Neural progenitor cell (in vitro differentiated cells): ENCODE results near the gene PTPRT. TPM values are rescaled to one million over a fixed set of nuclear protein-coding genes. Genes with fewer than 3 reads are reported as not detected.

ENCODE experiments used
- DNase-seq: peaks from one replicate; pipeline ENCODE4 v3.0.0-alpha.2; 2016; ENCODE audit warnings: low spot score
- H2AFZ ChIP-seq: fragments of 200-600 bp; sonication (generic); replicated peaks from 2 replicates; pipeline ENCODE4 v1.6.1; 2016; ENCODE audit warnings: antibody characterized with exemption
- H3F3A ChIP-seq: fragments of 200-600 bp; sonication (generic); 2 replicates; pipeline ENCODE4 v1.6.1; 2016; ENCODE audit warnings: antibody characterized with exemption, low read depth
- H3K27ac ChIP-seq: fragments of 200-600 bp; sonication (generic); 2 replicates; pipeline ENCODE4 v1.5.1; 2016; ENCODE audit warnings: mild to moderate bottlenecking
- H3K27me3 ChIP-seq: fragments of 200-600 bp; sonication (generic); 2 replicates; pipeline ENCODE4 v1.6.1; 2016; ENCODE audit warnings: mild to moderate bottlenecking, moderate library complexity
- H3K36me3 ChIP-seq: fragments of 200-600 bp; sonication (generic); 2 replicates; pipeline ENCODE4 v1.5.1; 2016
- H3K4me1 ChIP-seq: fragments of 200-600 bp; sonication (generic); 2 replicates; pipeline ENCODE4 v1.6.1; 2016; ENCODE audit warnings: mixed run types
- H3K4me2 ChIP-seq: fragments of 200-600 bp; sonication (generic); 2 replicates; pipeline ENCODE4 v1.6.1; 2016
- H3K4me3 ChIP-seq: fragments of 200-600 bp; sonication (generic); 2 replicates; pipeline ENCODE4 v1.5.1; 2016
- H3K79me2 ChIP-seq: fragments of 200-600 bp; sonication (generic); 2 replicates; pipeline ENCODE4 v1.6.1; 2016; ENCODE audit warnings: low read depth
- H3K9ac ChIP-seq: fragments of 200-600 bp; sonication (generic); 2 replicates; pipeline ENCODE4 v1.6.1; 2016
- H3K9me3 ChIP-seq: fragments of 200-600 bp; sonication (generic); 2 replicates; pipeline ENCODE4 v1.5.1; 2016; ENCODE audit warnings: low read depth
- H4K20me1 ChIP-seq: fragments of 200-600 bp; sonication (generic); 2 replicates; pipeline ENCODE4 v1.6.1; 2016; ENCODE audit warnings: low read depth
- H3K27ac Mint-ChIP-seq: 3 replicates; pipeline ENCODE4 v1.8.0; 2021; ENCODE audit warnings: mixed read lengths
- H3K27me3 Mint-ChIP-seq: 2 replicates; pipeline ENCODE4 v1.8.0; 2022; ENCODE audit warnings: low read depth, mild to moderate bottlenecking, inconsistent platforms, moderate library complexity, mixed read lengths; ENCODE audit not compliant: insufficient read depth
- H3K36me3 Mint-ChIP-seq: 3 replicates; pipeline ENCODE4 v1.8.0; 2021; ENCODE audit warnings: mixed read lengths
- H3K4me1 Mint-ChIP-seq: 3 replicates; pipeline ENCODE4 v1.8.0; 2021; ENCODE audit warnings: mixed read lengths
- H3K4me3 Mint-ChIP-seq: 3 replicates; pipeline ENCODE4 v1.8.0; 2021; ENCODE audit warnings: mild to moderate bottlenecking, moderate library complexity, mixed read lengths
- H3K9me3 Mint-ChIP-seq: 3 replicates; pipeline ENCODE4 v1.8.0; 2020; ENCODE audit warnings: mixed read lengths
- EZH2 ChIP-seq: fragments of 200-600 bp; sonication (generic); IDR thresholded peaks from 2 replicates; pipeline ENCODE4 v1.6.1; 2017; ENCODE audit warnings: antibody characterized with exemption, mild to moderate bottlenecking, moderate library complexity
- EZH2phosphoT487 ChIP-seq: fragments of 200-600 bp; sonication (generic); IDR thresholded peaks from 2 replicates; pipeline ENCODE4 v1.6.1; 2017; ENCODE audit warnings: antibody characterized with exemption
- total RNA-seq: library from RNA; depleted of rRNA; stranded (reverse); fragments of >200 nt; gene quantifications from 2 replicates; pipeline ENCODE4 v1.2.3, GENCODE V29; 2015; ENCODE audit warnings: low replicate concordance
- TF ChIP-seq, protein P1 (sequence below): fragments of 200-600 bp; sonication (generic); IDR thresholded peaks from 2 replicates; pipeline ENCODE4 v1.5.1; 2017; ENCODE audit warnings: antibody characterized with exemption, mild to moderate bottlenecking

The PTPRT gene
- total RNA-seq, 1 donor from 2014 or later = 1.1 TPM

DNA sequence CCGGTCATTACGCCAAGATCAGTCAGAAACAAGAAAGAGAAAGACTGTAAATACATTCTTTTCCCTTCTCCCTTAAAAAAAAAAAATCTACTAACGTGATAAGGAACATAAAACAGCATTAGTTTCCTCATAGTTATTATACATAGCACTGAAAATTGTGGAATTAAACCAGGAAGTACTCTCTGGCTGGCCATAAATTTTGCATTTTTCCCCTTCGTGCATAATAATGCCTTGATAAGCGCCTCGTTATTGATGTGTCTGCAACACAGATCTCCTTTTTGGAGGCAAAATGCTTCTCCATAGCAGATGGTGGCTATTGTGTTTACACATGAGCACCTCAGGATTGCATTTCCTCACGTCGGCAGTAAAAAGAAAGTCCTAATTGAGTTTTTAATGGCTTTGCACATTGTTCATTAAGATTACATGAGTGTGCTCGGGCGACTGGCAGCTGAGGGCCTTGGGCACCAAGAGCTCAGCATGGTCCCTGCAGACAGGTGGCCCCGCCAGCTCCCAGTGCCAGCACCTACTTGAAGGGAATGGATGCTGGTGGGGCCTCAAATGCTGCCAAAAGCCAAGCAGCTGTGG, 394.5 kb downstream of the PTPRT start:
- Histone ChIP-seq H4K20me1 (no peaks in the 10 kb centered on the region), H3K9me3 (no peaks in the 10 kb centered on the region), H3F3A (no peaks in the 10 kb centered on the region), H3K79me2 (no peaks in the 10 kb centered on the region), H3K36me3 (no peaks in the 10 kb centered on the region), H3K4me1 (no peaks in the 10 kb centered on the region), H3K27me3 (no peaks in the 10 kb centered on the region), H2AFZ (no peak overlapping the region), H3K4me2 (no peak overlapping the region), H3K4me3 (no peak overlapping the region), H3K27ac (no peak overlapping the region), H3K9ac (no peak overlapping the region)
- Mint-ChIP-seq H3K9me3 (peaks cover 3% of the 10 kb centered on the region), H3K27me3 (peaks cover 5% of the 10 kb centered on the region), H3K27ac (no peak overlapping the region), H3K4me3 (no peak overlapping the region), H3K36me3 (no peaks in the 10 kb centered on the region), H3K4me1 (no peaks in the 10 kb centered on the region)
- no peak for DNase-seq
- TF ChIP-seq EZH2phosphoT487 (no peak), EZH2 (no peak)
- TF ChIP-seq, protein P1, sequence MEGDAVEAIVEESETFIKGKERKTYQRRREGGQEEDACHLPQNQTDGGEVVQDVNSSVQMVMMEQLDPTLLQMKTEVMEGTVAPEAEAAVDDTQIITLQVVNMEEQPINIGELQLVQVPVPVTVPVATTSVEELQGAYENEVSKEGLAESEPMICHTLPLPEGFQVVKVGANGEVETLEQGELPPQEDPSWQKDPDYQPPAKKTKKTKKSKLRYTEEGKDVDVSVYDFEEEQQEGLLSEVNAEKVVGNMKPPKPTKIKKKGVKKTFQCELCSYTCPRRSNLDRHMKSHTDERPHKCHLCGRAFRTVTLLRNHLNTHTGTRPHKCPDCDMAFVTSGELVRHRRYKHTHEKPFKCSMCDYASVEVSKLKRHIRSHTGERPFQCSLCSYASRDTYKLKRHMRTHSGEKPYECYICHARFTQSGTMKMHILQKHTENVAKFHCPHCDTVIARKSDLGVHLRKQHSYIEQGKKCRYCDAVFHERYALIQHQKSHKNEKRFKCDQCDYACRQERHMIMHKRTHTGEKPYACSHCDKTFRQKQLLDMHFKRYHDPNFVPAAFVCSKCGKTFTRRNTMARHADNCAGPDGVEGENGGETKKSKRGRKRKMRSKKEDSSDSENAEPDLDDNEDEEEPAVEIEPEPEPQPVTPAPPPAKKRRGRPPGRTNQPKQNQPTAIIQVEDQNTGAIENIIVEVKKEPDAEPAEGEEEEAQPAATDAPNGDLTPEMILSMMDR = no peak

DNA sequence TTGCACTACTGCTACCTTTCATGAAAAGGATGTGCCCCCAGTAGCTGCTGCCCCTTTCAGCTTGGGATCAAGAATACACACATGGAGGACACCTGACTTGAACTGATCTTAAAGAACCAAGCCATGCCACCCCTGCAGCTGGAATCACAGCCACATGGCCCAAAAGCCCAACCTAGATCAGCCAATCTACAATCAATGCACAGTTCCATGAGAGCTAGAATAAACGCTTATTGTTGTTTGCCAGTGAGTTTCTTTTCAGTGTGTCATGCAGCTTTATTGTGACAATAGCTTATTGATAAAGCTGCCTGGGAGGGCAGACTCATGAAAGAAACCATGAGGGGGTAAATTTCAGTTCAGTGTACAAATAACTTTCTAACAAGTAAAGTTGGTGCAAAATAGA, 397.7 kb downstream of the PTPRT start:
- Histone ChIP-seq H3K27ac (no peak overlapping the region), H3F3A (no peaks in the 10 kb centered on the region), H3K9me3 (no peaks in the 10 kb centered on the region), H3K27me3 (no peaks in the 10 kb centered on the region), H2AFZ (no peak overlapping the region), H3K4me2 (no peak overlapping the region), H4K20me1 (no peaks in the 10 kb centered on the region), H3K4me3 (no peak overlapping the region), H3K9ac (no peak overlapping the region), H3K36me3 (no peaks in the 10 kb centered on the region), H3K4me1 (no peaks in the 10 kb centered on the region), H3K79me2 (no peaks in the 10 kb centered on the region)
- H3K4me3 Mint-ChIP-seq = no peak overlapping the region
- no peak for DNase-seq
- no peak overlapping the region for H3K27ac Mint-ChIP-seq
- H3K27me3 Mint-ChIP-seq = peaks cover 5% of the 10 kb centered on the region
- H3K36me3 Mint-ChIP-seq = no peaks in the 10 kb centered on the region
- H3K9me3 Mint-ChIP-seq = no peaks in the 10 kb centered on the region
- H3K4me1 Mint-ChIP-seq = no peaks in the 10 kb centered on the region
- TF ChIP-seq EZH2 (no peak), EZH2phosphoT487 (no peak)
- TF ChIP-seq, protein P1 = no peak

DNA sequence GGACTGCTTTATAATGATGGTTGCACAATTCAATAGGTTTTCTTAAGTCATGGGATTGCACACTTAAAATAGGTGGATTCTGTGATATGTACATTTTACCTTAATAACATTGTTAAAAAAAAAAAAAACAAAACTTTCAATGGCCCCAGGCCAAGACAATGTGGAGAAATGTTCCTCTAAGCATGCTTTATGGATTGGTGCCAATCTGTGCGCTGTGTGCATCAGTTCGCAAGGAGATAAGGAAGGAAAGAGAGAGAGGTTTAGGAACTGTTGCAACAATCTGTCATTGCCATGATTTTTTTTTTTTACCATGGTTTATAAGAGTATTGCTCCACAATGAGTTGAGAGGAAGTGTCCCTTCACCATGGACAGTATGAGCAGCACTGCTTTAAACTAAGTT, 399.6 kb downstream of the PTPRT start:
- Mint-ChIP-seq H3K4me3 (no peak overlapping the region), H3K27ac (no peak overlapping the region), H3K9me3 (no peaks in the 10 kb centered on the region), H3K36me3 (no peaks in the 10 kb centered on the region), H3K4me1 (no peaks in the 10 kb centered on the region), H3K27me3 (peaks cover 5% of the 10 kb centered on the region)
- H3F3A ChIP-seq = no peaks in the 10 kb centered on the region
- H3K36me3 ChIP-seq = no peaks in the 10 kb centered on the region
- no peaks in the 10 kb centered on the region for H3K79me2 ChIP-seq
- no peak overlapping the region for H3K9ac ChIP-seq
- no peak overlapping the region for H2AFZ ChIP-seq
- H3K4me3 ChIP-seq = no peak overlapping the region
- no peaks in the 10 kb centered on the region for H4K20me1 ChIP-seq
- no peaks in the 10 kb centered on the region for H3K9me3 ChIP-seq
- H3K27ac ChIP-seq = no peak overlapping the region
- no peaks in the 10 kb centered on the region for H3K27me3 ChIP-seq
- no peak for DNase-seq
- H3K4me2 ChIP-seq = no peak overlapping the region
- no peaks in the 10 kb centered on the region for H3K4me1 ChIP-seq
- TF ChIP-seq, protein P1 = no peak
- TF ChIP-seq EZH2 (no peak), EZH2phosphoT487 (no peak)
